ENCODE measurements around the gene PLCXD3.

- TF ChIP-seq, protein P1, sequence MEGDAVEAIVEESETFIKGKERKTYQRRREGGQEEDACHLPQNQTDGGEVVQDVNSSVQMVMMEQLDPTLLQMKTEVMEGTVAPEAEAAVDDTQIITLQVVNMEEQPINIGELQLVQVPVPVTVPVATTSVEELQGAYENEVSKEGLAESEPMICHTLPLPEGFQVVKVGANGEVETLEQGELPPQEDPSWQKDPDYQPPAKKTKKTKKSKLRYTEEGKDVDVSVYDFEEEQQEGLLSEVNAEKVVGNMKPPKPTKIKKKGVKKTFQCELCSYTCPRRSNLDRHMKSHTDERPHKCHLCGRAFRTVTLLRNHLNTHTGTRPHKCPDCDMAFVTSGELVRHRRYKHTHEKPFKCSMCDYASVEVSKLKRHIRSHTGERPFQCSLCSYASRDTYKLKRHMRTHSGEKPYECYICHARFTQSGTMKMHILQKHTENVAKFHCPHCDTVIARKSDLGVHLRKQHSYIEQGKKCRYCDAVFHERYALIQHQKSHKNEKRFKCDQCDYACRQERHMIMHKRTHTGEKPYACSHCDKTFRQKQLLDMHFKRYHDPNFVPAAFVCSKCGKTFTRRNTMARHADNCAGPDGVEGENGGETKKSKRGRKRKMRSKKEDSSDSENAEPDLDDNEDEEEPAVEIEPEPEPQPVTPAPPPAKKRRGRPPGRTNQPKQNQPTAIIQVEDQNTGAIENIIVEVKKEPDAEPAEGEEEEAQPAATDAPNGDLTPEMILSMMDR (optimal IDR thresholded peaks at IDR 0.05 in 1 of 3, IDR thresholded peaks at IDR 0.05 in 1 of 3, conservative IDR thresholded peaks at IDR 0.05 in 1 of 3; ENCODE audit: extremely low read depth in 1 of 3, insufficient read depth in 2 of 3, low read length in 3 of 3) = no peak
- TF ChIP-seq EZH2 (IDR thresholded peaks at IDR 0.05; ENCODE audit: low read length) = no peak
These were observed 162.8 kb downstream of the PLCXD3 start for GRCh38 chr5:41347569-41347968.
